ENCODE measurements around the gene FSIP1.
A peak's percentile ranks its signal among the peaks of the same experiment; 100 is the strongest.

The FSIP1 gene

GRCh38 chr15:39625451-39625850 lies 157.2 kb downstream of the FSIP1 start:
- no peak for TF ChIP-seq CTCF (IDR thresholded peaks at IDR 0.05; ENCODE audit: borderline replicate concordance, control extremely low read depth, extremely low read depth, insufficient read depth, missing control alignments)
- in situ Hi-C loops (cut with MboI; ENCODE audit: low sequenced_read_pairs, unreplicated experiment) = no loop called here
- no peak for DNase-seq (ENCODE audit: low spot score)

- peak; percentile 43 for DNase-seq (ENCODE audit: low spot score)
- TF ChIP-seq CTCF (IDR thresholded peaks at IDR 0.05; ENCODE audit: borderline replicate concordance, control extremely low read depth, extremely low read depth, insufficient read depth, missing control alignments) = no peak
- in situ Hi-C loops (cut with MboI; ENCODE audit: low sequenced_read_pairs, unreplicated experiment) = no loop called here
Measured at GRCh38 chr15:39624806-39625205, 157.8 kb downstream of the FSIP1 start.

- in situ Hi-C loops (cut with MboI; ENCODE audit: low sequenced_read_pairs, unreplicated experiment) = no loop called here
- DNase-seq (ENCODE audit: low spot score) = peak; percentile 66
- no peak for TF ChIP-seq CTCF (IDR thresholded peaks at IDR 0.05; ENCODE audit: borderline replicate concordance, control extremely low read depth, extremely low read depth, insufficient read depth, missing control alignments)
Measured at GRCh38 chr15:39623529-39623931, 159.1 kb downstream of the FSIP1 start.

GRCh38 chr15:39622660-39623516 lies 159.8 kb downstream of the FSIP1 start:
- TF ChIP-seq CTCF (IDR thresholded peaks at IDR 0.05; ENCODE audit: borderline replicate concordance, control extremely low read depth, extremely low read depth, insufficient read depth, missing control alignments) = no peak

GRCh38 chr15:39621976-39622375 lies 160.7 kb downstream of the FSIP1 start:
- no peak for DNase-seq (ENCODE audit: low spot score)
- in situ Hi-C loops (cut with MboI; ENCODE audit: low sequenced_read_pairs, unreplicated experiment) = no loop called here
- no peak for TF ChIP-seq CTCF (IDR thresholded peaks at IDR 0.05; ENCODE audit: borderline replicate concordance, control extremely low read depth, extremely low read depth, insufficient read depth, missing control alignments)

More at GRCh38 chr15:39622660-39623516, 159.8 kb downstream of the FSIP1 start:
- in situ Hi-C loops (cut with MboI; ENCODE audit: low sequenced_read_pairs, unreplicated experiment) = no loop called here
- DNase-seq (ENCODE audit: low spot score) = no peak

GRCh38 chr15:39621210-39621609 lies 161.4 kb downstream of the FSIP1 start:
- TF ChIP-seq CTCF (IDR thresholded peaks at IDR 0.05; ENCODE audit: borderline replicate concordance, control extremely low read depth, extremely low read depth, insufficient read depth, missing control alignments) = no peak
- DNase-seq (ENCODE audit: low spot score) = no peak
- in situ Hi-C loops (cut with MboI; ENCODE audit: low sequenced_read_pairs, unreplicated experiment) = no loop called here
